IMR-90 (cell line): Measurements from ENCODE around the gene PRKAB1. TPM values are rescaled to one million over a fixed set of nuclear protein-coding genes. Genes with fewer than 3 reads are reported as not detected.

Experiments
- ATAC-seq: fragments of 200-7000 bp; cut with Tn5 transposase; 2 replicates; pipeline ENCODE4 v1.9.1; 2020; ENCODE audit warnings: low read depth, mild to moderate bottlenecking, moderate library complexity
- BruUV-seq: library from RNA; stranded (reverse); fragments of 400-500 nt; replicated peaks from 2 replicates; lab custom pipeline; 2021; lab: Mats Ljungman, UMichigan
- CTCF ChIA-PET: fragments of 300-600 bp; formaldehyde crosslinking; extraction: SDS; loops from one replicate; lab custom pipeline; 2021; ENCODE audit warnings: antibody characterized with exemption; lab: Yijun Ruan, JAX
- POLR2A ChIA-PET: fragments of 300-600 bp; sonication (Branson Sonifier 250); formaldehyde crosslinking; loops from one replicate; lab custom pipeline; 2022; ENCODE audit warnings: antibody characterized with exemption; ENCODE audit not compliant: unreplicated experiment; lab: Charles Lee
- DNase-seq: peaks from one replicate; pipeline ENCODE4 v3.0.0; 2013
- H2AFZ ChIP-seq: replicated peaks from 2 replicates; pipeline ENCODE3; 2013; ENCODE audit warnings: low read length, mild to moderate bottlenecking; ENCODE audit not compliant: poor library complexity
- H2AK5ac ChIP-seq: 2 replicates; pipeline ENCODE4 v1.6.1; 2013; ENCODE audit warnings: low read depth, low read length, inconsistent platforms
- H2AK9ac ChIP-seq: replicated peaks from 2 replicates; pipeline ENCODE3; 2013; ENCODE audit warnings: mild to moderate bottlenecking, low read depth, low read length, moderate library complexity; ENCODE audit not compliant: poor library complexity
- H2BK120ac ChIP-seq: 2 replicates; pipeline ENCODE4 v1.6.1; 2013; ENCODE audit warnings: low read depth, low read length, inconsistent platforms
- H2BK15ac ChIP-seq: 3 replicates; pipeline ENCODE4 v1.6.1; 2013; ENCODE audit warnings: low read depth, low read length, inconsistent platforms
- H2BK20ac ChIP-seq: 2 replicates; pipeline ENCODE4 v1.6.1; 2013; ENCODE audit warnings: low read depth, mild to moderate bottlenecking, inconsistent platforms, low read length, moderate library complexity
- H2BK5ac ChIP-seq: 2 replicates; pipeline ENCODE4 v1.6.1; 2013; ENCODE audit warnings: mild to moderate bottlenecking, low read depth, low read length, inconsistent platforms; ENCODE audit not compliant: poor library complexity, severe bottlenecking
- H3K14ac ChIP-seq: replicated peaks from 2 replicates; pipeline ENCODE4 v1.6.1; 2013; ENCODE audit warnings: low read depth, low read length, inconsistent platforms
- H3K18ac ChIP-seq: 2 replicates; pipeline ENCODE4 v1.6.1; 2013; ENCODE audit warnings: low read depth, low read length, control low read depth
- H3K23ac ChIP-seq: 2 replicates; pipeline ENCODE4 v1.6.1; 2013; ENCODE audit warnings: low read depth, low read length, inconsistent platforms
- H3K27ac ChIP-seq: 2 replicates; pipeline ENCODE4 v1.5.1; 2013; ENCODE audit warnings: mild to moderate bottlenecking, control low read depth, low read length; ENCODE audit not compliant: insufficient read depth
- H3K27me3 ChIP-seq: 2 replicates; pipeline ENCODE4 v1.6.1; 2013; ENCODE audit warnings: low read length; ENCODE audit not compliant: control insufficient read depth, insufficient read depth
- H3K36me3 ChIP-seq: 2 replicates; pipeline ENCODE4 v1.6.1; 2013; ENCODE audit warnings: low read length, mixed read lengths; ENCODE audit not compliant: control insufficient read depth, insufficient read depth
- H3K4ac ChIP-seq: 2 replicates; pipeline ENCODE4 v1.6.1; 2013; ENCODE audit warnings: low read depth, low read length, inconsistent platforms
- H3K4me1 ChIP-seq: 2 replicates; pipeline ENCODE4 v1.6.1; 2013; ENCODE audit warnings: low read length, mixed read lengths; ENCODE audit not compliant: control insufficient read depth, insufficient read depth
- H3K4me2 ChIP-seq: 2 replicates; pipeline ENCODE4 v1.6.1; 2013; ENCODE audit warnings: low read depth, mild to moderate bottlenecking, control low read depth, low read length, moderate library complexity
- H3K4me3 ChIP-seq: 2 replicates; pipeline ENCODE4 v1.5.1; 2013; ENCODE audit warnings: low read depth, mild to moderate bottlenecking, control low read depth, low read length, moderate library complexity; ENCODE audit not compliant: insufficient read depth
- H3K56ac ChIP-seq: 2 replicates; pipeline ENCODE4 v1.6.1; 2013; ENCODE audit warnings: low read length, inconsistent platforms; ENCODE audit not compliant: insufficient read depth; ENCODE audit errors: extremely low read depth
- H3K79me1 ChIP-seq, 2 experiments: 2 replicates each; pipeline ENCODE4 v1.6.1; 2013; ENCODE audit warnings: low read length in 2 of 2, inconsistent platforms in 1 of 2, low read depth in 1 of 2
- H3K9ac ChIP-seq: 2 replicates; pipeline ENCODE4 v1.6.1; 2013; ENCODE audit warnings: low read depth, low read length, control low read depth
- H3K9me1 ChIP-seq: 2 replicates; pipeline ENCODE4 v1.6.1; 2013; ENCODE audit warnings: low read length, inconsistent platforms; ENCODE audit not compliant: insufficient read depth
- H3K9me3 ChIP-seq: 2 replicates; pipeline ENCODE4 v1.6.1; 2013; ENCODE audit warnings: low read length; ENCODE audit not compliant: control insufficient read depth, insufficient read depth
- H4K20me1 ChIP-seq: 2 replicates; pipeline ENCODE4 v1.6.1; 2013; ENCODE audit warnings: low read length, inconsistent platforms; ENCODE audit not compliant: insufficient read depth
- H4K5ac ChIP-seq: 2 replicates; pipeline ENCODE4 v1.6.1; 2013; ENCODE audit warnings: mild to moderate bottlenecking, low read depth, low read length, control low read depth
- H4K8ac ChIP-seq, 2 experiments: 2 replicates each; pipeline ENCODE4 v1.6.1; 2013; ENCODE audit warnings: low read depth in 2 of 2, low read length in 2 of 2, control low read depth in 1 of 2, inconsistent platforms in 1 of 2
- H4K91ac ChIP-seq: 2 replicates; pipeline ENCODE4 v1.6.1; 2013; ENCODE audit warnings: low read depth, low read length, inconsistent platforms; ENCODE audit not compliant: insufficient read depth
- CEBPB ChIP-seq: IDR thresholded peaks from 2 replicates; pipeline ENCODE4 v1.6.1; 2012; ENCODE audit warnings: low read depth, low read length, improper control_type of control experiment
- CHD1 ChIP-seq: IDR thresholded peaks from 2 replicates; pipeline ENCODE4 v1.6.1; 2012; ENCODE audit warnings: low read depth, low read length, improper control_type of control experiment
- FOS ChIP-seq: fragments of 150-350 bp; IDR thresholded peaks from 2 replicates; pipeline ENCODE4 v1.6.1; 2016; ENCODE audit warnings: low read depth, low read length
- MAFK ChIP-seq: IDR thresholded peaks from 2 replicates; pipeline ENCODE4 v1.6.1; 2012; ENCODE audit warnings: low read depth, low read length, improper control_type of control experiment
- MAZ ChIP-seq: IDR thresholded peaks from 2 replicates; pipeline ENCODE4 v1.6.1; 2012; ENCODE audit warnings: low read depth, mild to moderate bottlenecking, low read length, improper control_type of control experiment, moderate library complexity, borderline replicate concordance
- NFE2L2 ChIP-seq: fragments of 150-350 bp; IDR thresholded peaks from 2 replicates; pipeline ENCODE4 v1.6.1; 2016; ENCODE audit warnings: low read depth, mild to moderate bottlenecking, low read length
- POLR2A ChIP-seq: IDR thresholded peaks from 2 replicates; pipeline ENCODE4 v1.6.1; 2012; ENCODE audit warnings: mild to moderate bottlenecking, low read depth, low read length
- RAD21 ChIP-seq: IDR thresholded peaks from 2 replicates; pipeline ENCODE4 v1.6.1; 2012; ENCODE audit warnings: low read length, improper control_type of control experiment
- RCOR1 ChIP-seq: IDR thresholded peaks from 2 replicates; pipeline ENCODE4 v1.6.1; 2012; ENCODE audit warnings: mild to moderate bottlenecking, low read length, improper control_type of control experiment; ENCODE audit not compliant: insufficient replicate concordance
- SMC3 ChIP-seq: fragments of 150-350 bp; IDR thresholded peaks from 2 replicates; pipeline ENCODE4 v1.6.1; 2016; ENCODE audit warnings: low read depth, mild to moderate bottlenecking, antibody characterized with exemption, low read length, moderate library complexity
- WGBS, 2 experiments: methylation state at CpG; one replicate each; pipeline versions ENCODE4 v1.1.5 to v1.1.7; 2013; ENCODE audit warnings: missing lambda C conversion rate in 2 of 2; ENCODE audit not compliant: insufficient read length in 1 of 2; ENCODE audit errors: extremely low coverage in 2 of 2; 5-methylcytosine and 5-hydroxymethylcytosine counted together
- dilution Hi-C: fragments of 300-500 bp; cut with HindIII; formaldehyde crosslinking; loops from one replicate; pipeline ENCODE4 v1.14.3; 2018; ENCODE audit warnings: low sequenced_read_pairs; ENCODE audit not compliant: unreplicated experiment
- in situ Hi-C: fragments of 300-500 bp; cut with MboI; formaldehyde crosslinking; loops from 3 replicates; pipeline ENCODE4 v1.14.3; 2019; ENCODE audit warnings: low sequenced_read_pairs, inconsistent platforms, mixed read lengths
- intact Hi-C: fragments of 100-400 bp; cut with micrococcal nuclease; formaldehyde crosslinking; loops from 2 replicates; pipeline ENCODE4 v1.10.0; 2022
- polyA plus RNA-seq, 3 experiments: library from polyadenylated mRNA; depleted of rRNA; stranded (reverse); fragments of >200 nt; gene quantifications; 2 replicates each; pipeline ENCODE4 v1.2.3, GENCODE V29; 2012; ENCODE audit warnings: low replicate concordance in 1 of 3
- total RNA-seq: library from RNA; depleted of rRNA; stranded (reverse); fragments of >200 nt; gene quantifications from 2 replicates; pipeline ENCODE4 v1.2.3, GENCODE V29; 2012
- TF ChIP-seq, protein P1 (sequence below): fragments of 150-350 bp; IDR thresholded peaks from 2 replicates; pipeline ENCODE4 v1.6.1; 2016; ENCODE audit warnings: low read depth, mild to moderate bottlenecking, low read length, moderate library complexity, borderline replicate concordance
- TF ChIP-seq, protein P2 (sequence below): conservative IDR thresholded peaks from 2 replicates; pipeline ENCODE4 v1.5.1; 2012; ENCODE audit warnings: mild to moderate bottlenecking, low read depth, low read length, improper control_type of control experiment

Gene PRKAB1
- total and polyA plus RNA-seq, 2 of the 4 experiments (the other 2 are of a cell fraction): 9.7 to 19.3 TPM

DNA sequence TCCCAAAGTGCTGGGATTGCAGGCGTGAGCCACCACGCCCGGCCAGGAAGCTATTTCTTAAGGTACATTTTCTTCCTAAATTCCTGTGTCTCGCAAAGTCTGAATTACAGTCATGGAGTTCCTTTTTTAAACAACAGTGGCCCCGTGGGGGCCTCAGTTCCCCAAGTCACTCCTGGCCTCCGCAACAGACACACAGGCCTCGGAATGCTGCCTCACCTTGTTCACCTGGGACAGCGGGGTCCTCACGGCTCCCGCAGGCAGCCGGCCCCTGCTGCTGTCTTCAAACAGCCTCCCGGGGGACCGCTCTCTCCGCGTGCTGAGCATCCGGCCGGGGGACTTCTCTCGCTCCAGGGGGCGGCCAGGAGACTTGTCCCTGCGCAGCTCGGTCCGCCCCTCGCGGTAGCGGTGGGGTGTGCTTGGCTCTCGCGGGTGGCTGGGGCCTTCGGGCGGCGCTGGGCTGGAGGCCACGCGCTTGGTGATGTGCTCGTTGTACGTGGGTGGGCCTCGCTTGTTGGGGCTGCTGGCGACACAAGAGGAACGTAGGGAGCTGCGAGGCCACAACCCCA is 22.1 kb downstream of the PRKAB1 start:
- Histone ChIP-seq H3K56ac (no peak overlapping the region), H2BK20ac (no peak overlapping the region), H3K36me3 (0 out of 2 replicates have a peak, but pooled peaks cover 3% of the 10 kb centered on the region), H3K23ac (no peak overlapping the region), H3K14ac (no peak overlapping the region), H2AK5ac (no peak overlapping the region), H3K4me1 (peaks cover 10% of the 10 kb centered on the region), H2AK9ac (no peak overlapping the region), H4K91ac (no peak overlapping the region), H2BK120ac (no peak overlapping the region), H3K4ac (no peak overlapping the region), H3K9me3 (no peaks in the 10 kb centered on the region), H3K9ac (no peak overlapping the region), H3K18ac (no peak overlapping the region), H4K5ac (no peak overlapping the region), H2BK5ac (no peak overlapping the region), H3K27me3 (no peaks in the 10 kb centered on the region), H2BK15ac (no peak overlapping the region), H3K79me1 (peaks cover 0 to 13% of the 10 kb centered on the region in 2 experiments; a peak in 1 of 4 replicates), H2AFZ (no peak overlapping the region), H4K20me1 (no peaks in the 10 kb centered on the region), H3K9me1 (peaks cover 14% of the 10 kb centered on the region; the same call in 1 of the 2 replicates), H3K4me2 (no peak overlapping the region), H4K8ac (no peak overlapping the region), H3K27ac (no peak overlapping the region), H3K4me3 (no peak overlapping the region)
- dilution Hi-C loops (no loop called here), in situ Hi-C loops (no loop called here), intact Hi-C loops (no loop called here)
- DNase-seq (no peak), ATAC-seq (no peak)
- 96% methylated on average over 31 of the region's 38 CpGs; no CpG with 5 or more reads in 1 of the 2 experiments for WGBS, 2 experiments
- TF ChIP-seq RAD21 (no peak), MAFK (no peak), POLR2A (no peak), NFE2L2 (no peak), CHD1 (no peak), MAZ (no peak), SMC3 (no peak), FOS (no peak), RCOR1 (no peak), CEBPB (no peak)
- TF ChIP-seq, protein P1, sequence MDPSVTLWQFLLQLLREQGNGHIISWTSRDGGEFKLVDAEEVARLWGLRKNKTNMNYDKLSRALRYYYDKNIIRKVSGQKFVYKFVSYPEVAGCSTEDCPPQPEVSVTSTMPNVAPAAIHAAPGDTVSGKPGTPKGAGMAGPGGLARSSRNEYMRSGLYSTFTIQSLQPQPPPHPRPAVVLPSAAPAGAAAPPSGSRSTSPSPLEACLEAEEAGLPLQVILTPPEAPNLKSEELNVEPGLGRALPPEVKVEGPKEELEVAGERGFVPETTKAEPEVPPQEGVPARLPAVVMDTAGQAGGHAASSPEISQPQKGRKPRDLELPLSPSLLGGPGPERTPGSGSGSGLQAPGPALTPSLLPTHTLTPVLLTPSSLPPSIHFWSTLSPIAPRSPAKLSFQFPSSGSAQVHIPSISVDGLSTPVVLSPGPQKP: no peak
- TF ChIP-seq, protein P2, sequence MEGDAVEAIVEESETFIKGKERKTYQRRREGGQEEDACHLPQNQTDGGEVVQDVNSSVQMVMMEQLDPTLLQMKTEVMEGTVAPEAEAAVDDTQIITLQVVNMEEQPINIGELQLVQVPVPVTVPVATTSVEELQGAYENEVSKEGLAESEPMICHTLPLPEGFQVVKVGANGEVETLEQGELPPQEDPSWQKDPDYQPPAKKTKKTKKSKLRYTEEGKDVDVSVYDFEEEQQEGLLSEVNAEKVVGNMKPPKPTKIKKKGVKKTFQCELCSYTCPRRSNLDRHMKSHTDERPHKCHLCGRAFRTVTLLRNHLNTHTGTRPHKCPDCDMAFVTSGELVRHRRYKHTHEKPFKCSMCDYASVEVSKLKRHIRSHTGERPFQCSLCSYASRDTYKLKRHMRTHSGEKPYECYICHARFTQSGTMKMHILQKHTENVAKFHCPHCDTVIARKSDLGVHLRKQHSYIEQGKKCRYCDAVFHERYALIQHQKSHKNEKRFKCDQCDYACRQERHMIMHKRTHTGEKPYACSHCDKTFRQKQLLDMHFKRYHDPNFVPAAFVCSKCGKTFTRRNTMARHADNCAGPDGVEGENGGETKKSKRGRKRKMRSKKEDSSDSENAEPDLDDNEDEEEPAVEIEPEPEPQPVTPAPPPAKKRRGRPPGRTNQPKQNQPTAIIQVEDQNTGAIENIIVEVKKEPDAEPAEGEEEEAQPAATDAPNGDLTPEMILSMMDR: no peak
- BruUV-seq: no TSS peak
- POLR2A ChIA-PET: no interaction called here
- CTCF ChIA-PET: no interaction called here
